Stimulated activated CD4-positive, alpha-beta T cell treated with anti-CD3 and anti-CD28 coated beads, Interleukin-15, amount 100 ng/mL, for 48 hours (primary cell): ENCODE results near the gene ANKRD11.
"Not testable (repeated sequence)": the region's sequence is repeated elsewhere in the genome, so short reads cannot be mapped to it uniquely, and the experiment has no call there.

Experiments
- DNase-seq, 2 donors: peaks; one replicate each; pipeline ENCODE4 v3.0.0-alpha.2; 2020; ENCODE audit warnings: low read depth in 2 of 2

Gene ANKRD11

DNA sequence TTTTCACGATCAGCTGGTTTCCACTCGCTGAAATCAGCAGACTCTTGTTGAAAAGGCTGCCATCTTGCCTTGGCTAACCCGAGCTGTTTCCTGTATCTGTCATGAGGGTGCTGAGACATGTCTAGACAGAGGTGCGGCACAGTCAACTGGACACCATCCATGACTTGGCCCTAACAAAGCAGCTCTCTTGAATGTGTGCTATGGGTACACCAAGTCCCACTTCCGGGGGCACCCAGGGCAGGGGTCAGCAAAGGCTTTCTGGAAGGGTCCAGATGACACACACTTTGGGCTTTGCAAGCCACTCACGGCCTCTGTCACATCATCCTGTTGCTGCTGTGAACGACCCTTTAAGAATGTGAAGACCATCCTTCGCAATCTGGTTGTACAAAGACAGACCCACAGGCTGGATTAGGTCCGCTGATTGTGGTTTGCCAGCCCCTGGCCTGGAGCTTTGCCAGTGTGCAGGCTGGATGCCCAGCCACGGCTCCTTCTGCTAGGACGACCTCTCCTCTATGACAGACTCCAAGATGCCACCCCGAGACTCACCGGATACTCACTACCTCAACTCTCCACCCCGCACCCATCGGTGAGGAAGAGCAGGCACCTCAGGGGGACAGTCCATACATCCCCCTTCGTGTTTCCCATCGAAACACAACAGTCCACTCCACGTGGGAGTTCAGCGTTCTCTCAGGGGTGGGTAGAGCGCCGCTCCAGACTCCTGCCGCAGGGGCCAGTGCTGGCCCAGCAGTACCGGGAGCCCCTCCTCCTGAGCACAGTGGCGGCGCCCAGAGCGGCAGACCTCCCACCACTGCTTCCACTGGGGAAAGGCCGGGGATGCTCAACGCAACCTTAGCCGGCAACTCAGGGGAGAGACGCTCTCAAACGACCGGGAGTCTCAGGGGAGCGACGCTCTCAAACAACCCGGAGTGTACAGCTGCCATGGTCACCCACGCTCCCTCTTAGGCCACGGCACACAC, 123.5 kb downstream of the ANKRD11 start:
- no peak for DNase-seq

DNA sequence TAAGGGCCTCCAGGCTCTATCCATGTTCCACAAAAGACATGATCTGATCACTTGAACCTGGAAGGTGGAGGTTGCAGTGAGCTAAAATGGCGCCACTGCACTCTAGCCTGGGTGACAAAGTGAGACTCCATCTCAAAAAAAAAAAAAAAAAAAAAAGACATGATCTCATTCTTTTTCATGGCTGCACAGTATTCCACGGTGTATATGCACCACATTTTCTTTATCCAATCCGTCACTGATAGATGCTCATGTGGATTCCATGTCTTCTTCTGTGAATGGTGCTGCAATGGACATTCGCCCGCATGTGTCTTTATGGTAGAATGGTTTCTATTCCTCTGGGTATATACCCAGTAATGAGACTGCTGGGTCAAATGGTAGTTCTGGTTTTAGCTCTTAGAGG, 124.4 kb downstream of the ANKRD11 start:
- DNase-seq = no peak

DNA sequence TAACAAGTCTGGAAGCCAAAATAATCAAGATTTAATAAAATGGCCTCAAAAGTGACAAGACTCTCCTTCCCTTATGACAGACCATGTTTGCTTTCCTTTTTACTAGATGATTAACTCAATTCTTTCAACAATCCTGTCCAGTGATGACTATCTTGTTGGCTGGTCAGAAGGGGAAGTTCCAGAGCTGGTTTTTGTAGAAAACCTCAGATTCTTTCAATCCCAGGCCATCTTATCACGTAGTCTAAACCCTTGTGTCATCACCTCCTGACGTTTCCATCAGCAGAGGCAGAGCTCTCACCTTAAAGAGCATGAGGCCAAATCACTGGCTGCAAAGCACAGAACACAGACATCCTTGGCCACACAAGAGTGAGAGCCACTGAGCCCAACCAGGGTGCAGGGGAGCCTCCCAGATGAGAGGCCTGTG, 125.3 kb downstream of the ANKRD11 start:
- no peak for DNase-seq

DNA sequence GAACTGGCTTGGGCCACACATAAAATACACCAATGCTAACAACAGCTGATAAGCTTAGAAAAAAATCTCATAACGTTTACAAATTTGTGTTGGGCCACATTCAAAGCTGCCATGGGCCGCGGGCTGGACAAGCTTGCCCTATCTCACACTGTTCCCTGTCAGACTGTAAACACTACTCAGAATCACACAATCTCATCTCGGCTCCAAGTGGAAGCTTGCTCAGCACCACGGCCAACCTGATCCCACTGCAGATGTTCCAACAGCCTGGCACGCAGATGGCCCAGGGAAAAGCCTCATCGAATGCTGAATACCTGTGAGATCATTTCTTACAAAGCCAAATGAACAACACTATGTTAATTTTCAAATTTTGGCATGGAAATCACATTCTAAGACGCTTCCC, 125.8 kb downstream of the ANKRD11 start:
- no peak for DNase-seq

DNA sequence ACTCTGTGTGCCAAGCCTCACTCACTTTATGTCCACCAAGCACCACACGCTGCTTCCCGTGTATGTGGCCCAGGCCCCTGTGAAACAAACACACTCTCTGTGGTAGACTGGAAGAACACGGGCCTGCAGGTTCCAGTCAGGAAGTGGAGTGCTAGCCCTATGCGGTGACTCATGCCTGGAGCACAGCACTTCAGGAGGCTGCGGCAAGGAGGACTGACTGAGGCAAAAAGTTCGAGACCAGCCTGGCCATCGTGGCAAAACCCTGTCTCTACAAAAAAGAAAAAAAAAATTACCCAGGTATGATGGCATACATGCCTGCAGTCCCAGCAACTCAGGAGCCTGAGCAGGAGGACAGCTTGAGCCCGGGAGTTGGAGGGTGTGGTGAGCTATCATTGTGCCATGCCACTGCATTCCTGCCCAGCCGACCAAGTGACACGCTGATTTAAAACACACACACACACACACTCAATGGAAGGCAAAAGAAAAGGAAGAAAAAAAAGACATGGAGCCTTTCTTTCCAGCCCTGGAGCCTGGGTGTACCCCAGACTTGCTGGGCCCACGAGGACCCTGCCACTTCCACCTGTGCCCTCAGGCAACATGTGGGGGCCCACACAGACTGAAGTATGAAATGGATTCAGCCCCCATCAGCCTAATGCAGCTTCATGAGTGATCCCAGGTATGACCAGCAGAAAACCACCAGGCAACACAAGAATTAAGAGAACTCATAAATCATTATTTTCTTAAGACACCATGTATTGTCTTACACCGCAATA, 126.6 kb downstream of the ANKRD11 start:
- no peak for DNase-seq

DNA sequence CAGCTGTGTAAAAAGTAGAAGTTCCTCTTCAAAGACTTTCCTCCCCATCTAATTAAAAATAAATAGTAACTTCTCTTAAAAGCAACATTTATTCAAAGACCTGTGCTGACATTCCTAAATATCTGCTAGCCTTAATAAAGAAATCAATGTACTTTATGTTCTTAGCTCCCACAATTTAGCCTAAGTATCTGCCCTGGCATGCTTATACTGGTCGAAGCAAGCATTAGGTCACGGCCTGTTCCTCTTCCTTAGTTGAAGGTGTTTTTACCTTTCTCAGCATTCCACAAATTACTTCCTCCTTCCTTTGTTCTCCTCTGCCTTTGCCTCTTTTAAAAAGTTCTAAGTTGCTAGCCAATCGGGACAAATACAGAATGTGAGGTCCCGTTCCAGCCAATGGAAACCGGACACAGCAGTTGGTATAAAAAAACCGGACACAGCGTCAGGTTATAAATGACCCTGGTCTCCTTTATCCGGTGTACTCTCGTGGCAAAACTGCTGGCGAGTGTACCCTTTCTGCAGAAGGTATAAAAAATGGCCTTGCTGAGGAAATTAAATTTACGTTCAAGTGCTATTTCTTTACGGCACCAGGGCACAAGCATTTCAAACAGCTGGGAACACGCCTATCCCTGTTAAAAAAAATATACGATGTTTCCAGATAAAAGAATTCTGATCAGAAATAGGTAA, 127.7 kb downstream of the ANKRD11 start:
- DNase-seq = not testable (repeated sequence)

DNA sequence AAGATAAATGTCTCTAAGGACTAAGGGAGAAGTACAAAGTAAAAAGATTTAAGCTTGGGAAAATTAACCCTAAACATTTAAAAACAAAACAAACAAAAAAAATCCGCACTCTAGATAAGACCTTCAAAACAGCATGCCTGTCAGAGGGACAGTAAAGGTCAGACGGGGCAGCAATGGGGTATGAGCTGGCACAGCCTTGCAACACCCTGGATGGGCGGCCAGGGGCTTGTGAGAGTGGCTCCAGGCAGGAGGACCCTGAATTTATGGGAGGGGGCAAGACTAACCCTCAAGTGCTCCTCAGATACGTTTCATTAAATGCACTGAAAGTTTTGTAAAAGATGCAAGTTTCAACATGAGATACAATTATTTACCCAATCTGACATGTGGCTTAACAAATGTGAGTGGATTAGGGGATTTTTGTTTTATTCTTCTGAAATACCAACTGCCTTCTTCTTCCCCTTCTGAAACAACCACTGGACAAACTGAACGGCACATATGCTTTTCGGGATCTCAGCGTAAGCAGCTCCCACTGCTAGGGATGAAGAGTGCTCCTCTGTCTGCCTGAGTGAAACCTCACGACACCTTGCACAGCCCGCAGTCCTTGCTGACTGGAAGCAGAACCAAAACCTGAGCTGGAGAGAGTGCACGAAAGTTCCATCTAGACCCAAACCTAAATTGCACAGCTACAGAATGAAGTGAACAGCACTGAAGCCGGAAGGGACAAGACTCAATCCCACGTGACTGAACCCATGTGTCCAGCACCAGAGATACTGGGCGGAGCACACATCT, 128.4 kb downstream of the ANKRD11 start:
- DNase-seq = no peak

DNA sequence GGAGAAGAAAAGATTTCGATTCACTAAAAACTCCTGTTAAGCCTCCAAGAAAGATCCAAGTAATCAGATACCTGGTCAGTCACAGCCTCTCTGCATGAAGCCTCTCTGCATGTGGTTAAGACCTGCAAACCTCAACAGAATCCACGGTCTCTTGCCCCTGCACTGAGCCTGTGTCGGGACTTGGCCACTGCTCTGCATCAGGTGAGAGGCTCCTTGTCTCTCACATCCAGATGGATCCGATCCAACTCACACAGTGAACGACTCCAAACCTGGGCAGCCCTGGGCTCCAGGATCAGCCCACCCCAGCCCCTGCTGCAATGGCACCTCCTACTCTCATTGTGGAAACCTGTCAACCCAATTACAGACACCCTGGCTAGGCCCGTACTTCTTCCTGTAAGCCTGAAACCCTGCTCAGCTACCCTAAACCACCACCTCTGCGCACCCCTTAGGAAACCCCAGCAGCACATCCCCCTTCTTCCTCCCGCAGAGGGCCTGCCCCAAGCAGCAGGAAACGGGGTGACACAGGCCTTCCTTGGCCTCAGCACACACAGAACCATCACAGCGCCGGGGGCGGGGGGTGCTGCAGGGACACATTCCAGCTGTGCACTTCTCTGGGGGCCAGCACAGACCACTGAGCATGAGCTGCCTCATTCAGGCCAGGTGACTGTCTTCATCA, 129.5 kb downstream of the ANKRD11 start:
- peak; percentile 61 to 70 for DNase-seq

DNA sequence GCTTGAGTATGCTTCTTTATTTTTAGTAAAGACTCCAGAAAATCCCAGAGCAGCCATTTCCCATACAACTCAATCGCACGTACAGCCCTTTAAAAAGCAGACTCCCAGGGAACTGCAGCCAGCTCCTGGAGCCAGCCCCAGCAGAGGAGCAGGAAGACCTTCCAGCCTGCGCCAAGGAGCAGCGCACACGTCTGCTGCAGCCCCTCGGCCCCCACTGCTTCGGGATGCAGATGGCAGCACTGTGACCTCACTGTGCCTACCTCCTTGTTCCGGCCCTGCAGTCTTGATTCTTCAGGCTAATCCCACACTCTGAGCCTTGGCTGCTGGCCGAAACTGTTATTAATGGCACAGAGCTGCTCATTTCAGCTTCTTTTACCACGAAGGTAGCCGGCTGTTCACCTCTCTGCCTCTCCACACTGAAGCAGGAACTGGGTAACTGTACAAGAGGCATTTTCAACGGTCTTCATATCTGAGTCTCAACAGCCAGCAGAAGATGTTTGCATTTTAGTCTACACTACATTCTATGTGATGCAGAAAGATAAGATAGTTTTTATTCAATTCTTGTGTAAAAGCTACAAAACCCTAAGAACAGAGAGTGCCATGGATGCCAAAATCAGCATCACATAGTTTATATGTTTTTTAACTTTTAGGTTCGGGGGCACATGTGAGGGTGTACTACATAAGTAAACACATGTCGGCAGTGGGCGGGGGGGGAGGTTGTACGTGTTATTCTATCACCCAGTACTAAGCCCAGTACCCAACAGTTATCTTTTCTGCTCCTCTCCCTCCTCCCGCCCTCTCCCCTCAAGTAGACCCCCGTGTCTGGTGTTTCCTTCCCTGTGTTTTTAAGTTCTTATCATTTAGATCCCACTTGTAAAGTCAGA, 130.9 kb downstream of the ANKRD11 start:
- DNase-seq = no peak

DNA sequence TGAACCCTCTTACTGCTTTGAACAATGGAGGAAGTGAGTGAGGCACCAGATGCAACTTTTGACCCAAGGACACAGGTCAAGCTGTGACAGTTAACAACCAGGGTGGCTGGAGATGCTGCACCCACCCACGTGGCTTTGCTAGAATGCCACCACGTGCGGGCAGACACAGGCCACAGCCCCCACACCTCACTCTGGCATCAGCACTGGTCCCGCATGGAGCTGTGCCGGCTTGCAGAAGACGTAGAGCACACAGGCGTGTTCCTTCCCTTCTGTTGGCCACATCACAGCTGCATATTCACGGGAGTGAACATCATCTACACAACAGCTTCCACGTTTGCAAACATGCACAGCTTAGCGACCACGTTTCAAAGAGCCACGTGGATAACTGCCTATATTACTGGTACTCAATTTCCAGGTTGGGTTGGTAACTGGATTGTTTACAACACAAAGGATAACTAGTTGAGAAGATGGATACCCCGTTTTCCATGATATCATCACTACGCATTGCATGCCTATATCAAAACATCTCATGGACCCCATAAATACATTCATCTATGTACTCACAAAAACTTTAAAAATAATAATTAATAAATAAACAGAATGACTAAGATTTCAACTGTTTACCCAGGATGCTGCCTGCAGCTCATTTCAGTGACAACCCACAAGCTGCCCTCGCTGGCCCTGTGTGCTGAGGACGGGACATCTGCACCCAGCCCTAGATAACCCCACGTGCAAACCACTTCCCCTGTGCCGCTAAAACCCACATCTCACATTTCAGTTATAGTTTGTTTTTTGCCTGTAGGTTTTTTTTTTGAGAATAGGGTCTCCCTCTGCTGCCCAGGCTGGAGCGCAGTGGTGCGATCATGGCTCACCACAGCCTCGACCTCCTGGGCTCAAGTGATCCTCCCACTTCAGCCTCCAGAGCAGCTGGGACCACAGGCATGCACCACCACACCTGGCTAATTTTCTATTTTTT, 132.0 kb downstream of the ANKRD11 start:
- DNase-seq = no peak

DNA sequence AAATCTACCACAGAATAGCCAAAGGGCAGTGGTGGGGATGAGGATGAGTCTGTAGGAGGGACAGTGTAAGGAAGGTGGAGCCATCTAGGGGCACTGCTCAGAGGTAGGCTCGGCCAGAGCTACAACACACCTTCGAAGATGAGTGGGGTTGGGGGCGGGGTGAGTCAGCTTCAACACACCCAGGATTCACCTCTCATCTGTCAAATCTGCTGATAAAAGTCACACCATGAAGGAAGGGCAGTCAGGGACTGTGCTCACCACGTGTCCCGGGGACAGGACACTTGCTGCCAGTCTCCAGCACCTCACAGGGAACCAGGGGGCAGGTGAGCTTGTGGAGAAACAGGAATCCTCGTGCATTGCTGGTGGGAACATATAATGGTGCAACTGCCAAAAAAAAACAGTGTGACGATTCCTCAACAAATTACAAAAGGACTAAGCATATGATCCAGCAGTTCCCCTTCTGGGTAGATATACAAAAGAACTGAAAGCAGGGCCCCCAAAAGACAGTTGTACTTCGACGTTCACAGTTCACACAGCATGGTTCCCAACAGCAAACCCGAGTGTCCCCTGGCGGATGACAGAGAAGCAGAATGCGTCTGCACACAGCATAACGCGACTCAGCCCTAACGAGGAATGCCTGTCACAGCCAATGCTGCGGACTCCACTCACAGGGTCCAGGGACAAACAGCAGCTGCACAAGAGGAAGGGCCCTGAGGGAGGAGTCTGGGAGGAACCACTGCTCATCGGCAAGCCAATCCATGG, 133.1 kb downstream of the ANKRD11 start:
- peak; percentile 64 to 68 for DNase-seq

DNA sequence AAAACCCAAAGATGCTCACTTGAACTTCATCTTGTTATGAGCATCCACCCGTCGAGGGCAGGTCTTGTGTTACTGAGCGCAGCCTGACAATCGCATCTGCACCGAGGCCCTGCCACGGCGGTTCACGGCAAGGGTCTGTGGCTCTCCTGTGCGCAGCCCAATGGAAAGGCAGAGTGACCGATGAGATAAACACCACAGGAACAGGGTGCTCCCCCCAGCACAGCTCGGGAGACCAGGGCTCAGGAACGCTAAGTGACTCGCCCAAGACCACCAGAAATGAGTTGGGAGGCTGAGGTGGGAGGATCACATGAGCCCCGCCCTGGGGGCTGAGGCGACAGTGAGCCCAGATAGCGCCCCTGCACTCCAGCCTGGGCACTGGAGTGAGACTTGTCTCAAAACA, 134.7 kb downstream of the ANKRD11 start:
- DNase-seq = no peak

DNA sequence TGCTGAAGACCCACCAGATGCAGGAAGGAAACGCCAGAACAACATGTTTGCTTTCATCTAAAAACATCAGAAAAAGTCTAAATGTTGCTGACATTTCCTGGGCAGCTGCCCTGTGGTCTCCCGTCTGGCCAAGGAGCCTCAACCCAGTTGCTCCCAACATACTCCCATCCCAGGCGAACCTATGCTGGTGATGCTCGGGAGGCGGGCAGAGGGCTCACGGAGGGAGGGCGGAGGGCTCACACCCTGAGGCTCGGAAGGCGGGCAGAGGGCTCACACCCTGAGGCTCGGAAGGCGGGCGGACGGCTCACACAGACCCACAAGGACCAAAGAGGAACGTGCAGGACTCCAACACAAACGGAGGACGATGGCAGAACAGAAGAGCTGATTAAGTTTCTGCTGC, 135.4 kb downstream of the ANKRD11 start:
- no peak for DNase-seq

DNA sequence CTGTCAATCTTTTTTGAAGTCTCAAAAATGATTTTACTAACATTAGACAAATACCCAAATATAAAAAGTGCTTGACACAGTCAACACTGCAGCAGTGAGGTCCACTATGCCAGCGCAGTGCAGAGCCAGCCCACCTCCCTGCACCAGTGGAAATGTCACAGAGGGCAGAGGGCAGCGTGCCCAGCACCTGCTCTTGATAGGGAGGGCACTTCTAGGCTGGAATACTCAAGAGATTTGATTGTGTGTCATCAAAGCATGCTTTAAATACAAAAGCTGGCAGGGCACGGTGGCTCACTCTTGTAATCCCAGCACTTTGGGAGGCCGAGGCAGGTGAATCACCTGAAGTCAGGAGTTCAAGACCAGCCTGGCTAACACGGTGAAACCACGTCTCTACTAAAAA, 136.0 kb downstream of the ANKRD11 start:
- no peak for DNase-seq

DNA sequence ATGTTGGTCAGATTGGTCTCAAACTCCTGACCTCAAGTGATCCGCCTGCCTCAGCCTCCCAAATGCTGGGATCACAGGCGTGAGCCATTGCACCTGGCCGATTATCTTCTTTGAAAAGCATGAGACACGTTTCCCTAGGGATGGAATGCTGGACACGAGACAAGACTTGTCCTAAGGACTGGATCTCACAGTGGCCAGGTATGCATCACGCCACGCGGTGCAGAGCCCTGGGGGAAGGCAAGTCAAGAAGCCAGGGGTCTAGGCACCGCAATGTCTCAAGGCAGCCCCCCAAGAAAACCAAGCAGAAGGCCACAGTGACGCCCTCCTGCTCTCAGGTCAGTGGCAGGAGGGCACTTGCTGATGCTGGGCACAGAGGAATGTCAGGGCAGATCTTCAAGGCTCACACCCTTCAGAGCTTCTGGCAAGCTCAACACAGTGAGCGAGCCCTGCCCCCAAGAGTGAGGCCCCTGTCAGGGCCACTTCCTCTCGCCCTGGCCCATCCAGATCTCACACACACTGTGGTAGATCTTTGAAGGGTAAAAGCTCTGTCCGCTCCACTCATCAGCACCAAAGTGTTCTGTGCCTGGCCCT, 138.2 kb downstream of the ANKRD11 start:
- DNase-seq = no peak

DNA sequence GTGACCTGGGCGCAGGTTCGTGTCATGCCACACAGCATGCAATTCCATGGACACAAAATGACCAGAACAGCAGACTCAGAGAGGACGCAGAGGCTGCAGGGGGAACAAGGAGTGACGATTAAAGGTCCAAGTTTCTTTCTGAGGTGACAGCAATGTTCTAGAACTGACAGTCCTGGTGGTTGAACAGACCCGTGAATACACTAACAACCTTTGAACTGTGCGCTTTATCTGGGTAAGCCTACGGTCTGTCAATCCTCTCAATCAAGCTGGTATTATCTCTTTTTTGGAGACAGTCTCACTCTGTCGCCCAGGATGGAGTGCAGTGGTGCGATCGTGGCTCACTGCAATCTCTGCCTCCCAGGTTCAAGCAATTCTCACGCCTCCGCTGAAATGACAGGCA, 138.7 kb downstream of the ANKRD11 start:
- no peak for DNase-seq

DNA sequence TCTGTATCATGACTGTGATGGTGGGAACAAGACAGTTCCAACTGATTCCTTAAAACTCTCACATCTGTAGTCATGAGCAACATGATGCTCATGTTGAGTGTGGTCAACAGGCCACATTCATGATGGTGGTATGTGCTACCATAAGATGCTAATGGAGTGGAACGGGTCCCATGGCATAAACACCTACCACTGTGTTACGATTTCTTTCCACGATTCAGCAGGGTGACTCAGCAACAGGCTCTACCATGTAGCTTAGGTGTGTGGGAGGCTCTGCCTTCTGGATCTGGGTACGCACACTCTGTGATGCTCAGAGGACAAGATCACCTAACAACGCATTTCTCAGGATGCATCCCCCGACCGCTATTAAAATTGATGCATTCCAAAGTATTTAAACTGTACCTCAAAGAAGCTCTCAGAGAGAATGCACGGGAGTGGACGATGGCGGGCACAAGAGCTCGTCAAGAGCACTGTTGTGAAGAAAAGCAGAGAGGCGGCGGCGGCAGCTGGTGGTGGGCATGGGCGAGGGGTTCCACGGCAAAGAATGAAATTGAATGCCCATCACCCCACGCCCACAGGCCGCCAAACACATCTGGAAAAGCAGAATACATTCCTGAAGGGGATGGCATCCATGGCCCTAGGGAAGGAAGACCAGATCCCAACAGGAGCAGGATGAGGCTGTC, 139.5 kb downstream of the ANKRD11 start:
- DNase-seq = peak; percentile 53 to 60
